Measurements from ENCODE around the gene GPR39. TPM values are rescaled to one million over a fixed set of nuclear protein-coding genes. Genes with fewer than 3 reads are reported as not detected.

The GPR39 gene
- total and polyA plus RNA-seq, 10 donors, result 0.05 TPM; not detected in 9

- H3K27me3 ChIP-seq (replicated peaks in 1 of 7), result no peaks in the 10 kb centered on the region
- H3K9me3 ChIP-seq, result no peaks in the 10 kb centered on the region
- WGBS, 5 donors, result 72 to 81% (median 73%) methylated on average over 2 of the region's 2 CpGs
- no peak overlapping the region for H3K4me3 ChIP-seq
- H3K4me1 ChIP-seq, result no peaks in the 10 kb centered on the region
- TF ChIP-seq POLR2AphosphoS5 (IDR thresholded peaks at IDR 0.05), result no peak
- TF ChIP-seq POLR2A (IDR thresholded peaks at IDR 0.05), result no peak
- no peak for TF ChIP-seq CTCF (IDR thresholded peaks at IDR 0.05 in 8 of 11, conservative IDR thresholded peaks at IDR 0.05 in 3 of 11)
- intact Hi-C loops (cut with DNase I; ENCODE audit: low total_unique reads), result no loop called here
- no peak overlapping the region for H3K27ac ChIP-seq
- no peaks in the 10 kb centered on the region for H3K36me3 ChIP-seq
- DNase-seq, result no peak
Measured at GRCh38 chr2:132620115-132620514, 203.5 kb downstream of the GPR39 start.

GRCh38 chr2:132621131-132621875 lies 204.7 kb downstream of the GPR39 start:
- intact Hi-C loops (cut with DNase I; ENCODE audit: low total_unique reads), result no loop called here
- 64 to 83% (median 74%) methylated on average over 8 of the region's 8 CpGs for WGBS, 5 donors
- DNase-seq, result no peak
- H3K27ac ChIP-seq, result no peak overlapping the region
- H3K4me3 ChIP-seq, result no peak overlapping the region
- no peaks in the 10 kb centered on the region for H3K27me3 ChIP-seq (replicated peaks in 1 of 7)
- no peak for TF ChIP-seq CTCF (IDR thresholded peaks at IDR 0.05 in 8 of 11, conservative IDR thresholded peaks at IDR 0.05 in 3 of 11)
- TF ChIP-seq POLR2A (IDR thresholded peaks at IDR 0.05), result no peak
- TF ChIP-seq POLR2AphosphoS5 (IDR thresholded peaks at IDR 0.05), result no peak
- no peaks in the 10 kb centered on the region for H3K4me1 ChIP-seq
- no peaks in the 10 kb centered on the region for H3K36me3 ChIP-seq
- H3K9me3 ChIP-seq, result no peaks in the 10 kb centered on the region

GRCh38 chr2:132623096-132623839 lies 206.7 kb downstream of the GPR39 start:
- 58 to 76% (median 64%) methylated on average over 9 of the region's 9 CpGs for WGBS, 5 donors
- Histone ChIP-seq H3K27ac (no peak overlapping the region), H3K4me3 (no peak overlapping the region), H3K9me3 (no peaks in the 10 kb centered on the region), H3K4me1 (no peaks in the 10 kb centered on the region), H3K36me3 (no peaks in the 10 kb centered on the region), H3K27me3 (replicated peaks in 1 of 7) (no peaks in the 10 kb centered on the region)
- TF ChIP-seq POLR2AphosphoS5 (IDR thresholded peaks at IDR 0.05), result no peak
- TF ChIP-seq POLR2A (IDR thresholded peaks at IDR 0.05), result no peak
- TF ChIP-seq CTCF (IDR thresholded peaks at IDR 0.05 in 8 of 11, conservative IDR thresholded peaks at IDR 0.05 in 3 of 11), result no peak
- intact Hi-C loops (cut with DNase I; ENCODE audit: low total_unique reads), result no loop called here
- DNase-seq, result no peak

GRCh38 chr2:132627536-132627935 lies 210.9 kb downstream of the GPR39 start:
- no peak overlapping the region for H3K4me3 ChIP-seq
- TF ChIP-seq POLR2AphosphoS5 (IDR thresholded peaks at IDR 0.05), result no peak
- TF ChIP-seq POLR2A (IDR thresholded peaks at IDR 0.05), result no peak
- TF ChIP-seq CTCF (IDR thresholded peaks at IDR 0.05 in 8 of 11, conservative IDR thresholded peaks at IDR 0.05 in 3 of 11), result no peak

More at GRCh38 chr2:132627536-132627935, 210.9 kb downstream of the GPR39 start:
- Histone ChIP-seq H3K36me3 (no peaks in the 10 kb centered on the region), H3K27me3 (replicated peaks in 1 of 7) (peaks cover 0 to 5% (median 0%) of the 10 kb centered on the region in 7 donors), H3K9me3 (no peaks in the 10 kb centered on the region), H3K4me1 (no peaks in the 10 kb centered on the region), H3K27ac (no peak overlapping the region)
- WGBS, 5 donors, result 80 to 92% (median 85%) methylated on average over 3 of the region's 3 CpGs
- intact Hi-C loops (cut with DNase I; ENCODE audit: low total_unique reads), result no loop called here
- no peak for DNase-seq

Measured in spleen (tissue), 11 donors.